TTC549 (cell line): ENCODE measurements around the gene GCHFR.
A peak's percentile ranks its signal among the peaks of the same experiment; 100 is the strongest.

Experiments
- FAIRE-seq: peaks from 2 replicates; lab custom pipeline; 2012; peaks lifted over from hg19 to GRCh38; lab: Jason Lieb, UNC

The GCHFR gene

GRCh38 chr15:40775740-40776536 is 12.1 kb downstream of the GCHFR start:
- FAIRE-seq = no peak

GRCh38 chr15:40776537-40777141 is 12.8 kb downstream of the GCHFR start:
- FAIRE-seq = no peak

- no peak for FAIRE-seq
These were observed 18.9 kb downstream of the GCHFR start for GRCh38 chr15:40782609-40783227.

GRCh38 chr15:40785164-40785563 is 21.3 kb downstream of the GCHFR start:
- no peak for FAIRE-seq

GRCh38 chr15:40785814-40786213 is 21.9 kb downstream of the GCHFR start:
- no peak for FAIRE-seq

GRCh38 chr15:40787344-40787841 is 23.5 kb downstream of the GCHFR start:
- FAIRE-seq = no peak

GRCh38 chr15:40787991-40788390 is 24.1 kb downstream of the GCHFR start:
- FAIRE-seq = no peak

GRCh38 chr15:40789119-40789518 is 25.3 kb downstream of the GCHFR start:
- FAIRE-seq = no peak

- no peak for FAIRE-seq
These were observed 26.1 kb downstream of the GCHFR start for GRCh38 chr15:40789999-40790398.

- FAIRE-seq = no peak
These were observed 26.9 kb downstream of the GCHFR start for GRCh38 chr15:40790718-40791117.

GRCh38 chr15:40792394-40792793 is 28.5 kb downstream of the GCHFR start:
- FAIRE-seq = no peak

GRCh38 chr15:40793216-40793989 is 29.5 kb downstream of the GCHFR start:
- no peak for FAIRE-seq

GRCh38 chr15:40796041-40796440 is 32.2 kb downstream of the GCHFR start:
- FAIRE-seq = no peak

GRCh38 chr15:40796512-40796911 is 32.6 kb downstream of the GCHFR start:
- FAIRE-seq = no peak

- no peak for FAIRE-seq
These were observed 35.7 kb downstream of the GCHFR start for GRCh38 chr15:40799523-40799922.

GRCh38 chr15:40803076-40803475 is 39.2 kb downstream of the GCHFR start:
- no peak for FAIRE-seq

GRCh38 chr15:40803688-40804087 is 39.8 kb downstream of the GCHFR start:
- no peak for FAIRE-seq

GRCh38 chr15:40806672-40807027 is 42.8 kb downstream of the GCHFR start:
- no peak for FAIRE-seq

GRCh38 chr15:40807028-40807887 is 43.4 kb downstream of the GCHFR start, which contains the start of the genes DNAJC17 and ZFYVE19:
Gene DNAJC17, minus strand, starts transcription at chr15:40807473. Its CDS starts 27 bp downstream, at chr15:40807446.
Gene ZFYVE19, plus strand, starts transcription at chr15:40807089. Its CDS starts 501 bp downstream, at chr15:40807590.
- peak; percentile 82 for FAIRE-seq

GRCh38 chr15:40807888-40808461 is 44.1 kb downstream of the GCHFR start:
- FAIRE-seq = no peak

GRCh38 chr15:40808861-40809450 is 45.1 kb downstream of the GCHFR start:
- FAIRE-seq = no peak
